PFSK-1 (cell line): ENCODE measurements around the gene MGLL.

Experiments used
- FOXP2 ChIP-seq: optimal IDR thresholded peaks from 2 replicates; pipeline ENCODE3; 2011; ENCODE audit warnings: borderline replicate concordance, control low read depth, inconsistent platforms; ENCODE audit not compliant: insufficient read depth; ENCODE audit errors: extremely low read length, extremely low read depth
- POLR2AphosphoS5 ChIP-seq: IDR thresholded peaks from 2 replicates; pipeline ENCODE4 v1.6.1; 2012; ENCODE audit warnings: low read depth, mild to moderate bottlenecking, control low read depth, low read length, moderate library complexity
- REST ChIP-seq, 2 experiments: IDR thresholded peaks; 2 replicates each; pipeline versions ENCODE4 v1.6.1 to v1.8.0; 2011 to 2012; ENCODE audit warnings: low read depth in 2 of 2, low read length in 2 of 2, control low read depth in 1 of 2, inconsistent platforms in 1 of 2, mild to moderate bottlenecking in 1 of 2, moderate library complexity in 1 of 2; ENCODE audit not compliant: insufficient read depth in 1 of 2
- TAF1 ChIP-seq: IDR thresholded peaks from 2 replicates; pipeline ENCODE4 v1.6.1; 2012; ENCODE audit warnings: low read length, control low read depth, borderline replicate concordance; ENCODE audit not compliant: insufficient read depth

DNA sequence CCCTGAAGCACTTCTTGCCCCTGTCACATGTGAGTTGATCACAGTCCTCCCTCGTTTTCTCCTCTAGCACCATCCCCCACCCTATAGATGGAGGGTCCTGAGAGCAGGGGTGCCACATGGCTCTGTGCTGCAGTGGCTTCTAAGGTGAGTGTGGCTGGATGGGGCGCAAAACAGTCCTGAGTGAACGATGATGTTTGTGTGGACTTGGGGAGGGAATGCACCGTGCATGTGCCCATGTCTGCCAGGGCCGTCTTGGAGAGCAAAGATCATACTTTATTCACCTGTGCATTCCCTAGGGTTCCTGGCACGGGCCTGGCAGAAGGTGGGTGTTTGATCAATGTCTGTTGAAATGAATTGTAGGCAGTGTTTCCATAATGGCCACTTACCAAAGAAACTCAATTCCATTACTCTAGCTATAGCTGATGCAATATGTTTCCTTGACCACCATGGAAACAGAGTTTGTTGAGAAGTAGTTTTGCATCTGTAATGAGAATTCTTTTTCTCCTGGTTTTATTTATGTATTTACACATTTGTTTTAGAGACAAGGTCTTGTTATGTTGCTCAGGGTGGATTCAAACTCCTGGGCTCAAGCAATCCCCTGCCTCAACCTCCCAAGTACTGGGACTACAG is 91.5 kb downstream of the MGLL start:
- TF ChIP-seq POLR2AphosphoS5 (no peak), TAF1 (no peak), REST (IDR thresholded peaks at IDR 0.05; ENCODE audit: insufficient read depth in 1 of 2, low read depth in 2 of 2, low read length in 2 of 2) (no peak), FOXP2 (no peak)
